AG10803 (cell line): ENCODE results near the gene DNAJC30.
"Not testable (repeated sequence)": the region's sequence is repeated elsewhere in the genome, so short reads cannot be mapped to it uniquely, and the experiment has no call there.

Experiments
- DNase-seq: peaks from one replicate; pipeline ENCODE4 v3.0.0; 2010; ENCODE audit warnings: low read depth
- H3K4me3 ChIP-seq: 2 replicates; pipeline ENCODE4 v1.5.1; 2011; ENCODE audit warnings: mild to moderate bottlenecking, low read length, control low read depth
- CTCF ChIP-seq: conservative IDR thresholded peaks from 2 replicates; pipeline ENCODE4 v1.5.1; 2011; ENCODE audit warnings: mild to moderate bottlenecking, low read length, control low read depth, inconsistent platforms

DNAJC30 gene

DNA sequence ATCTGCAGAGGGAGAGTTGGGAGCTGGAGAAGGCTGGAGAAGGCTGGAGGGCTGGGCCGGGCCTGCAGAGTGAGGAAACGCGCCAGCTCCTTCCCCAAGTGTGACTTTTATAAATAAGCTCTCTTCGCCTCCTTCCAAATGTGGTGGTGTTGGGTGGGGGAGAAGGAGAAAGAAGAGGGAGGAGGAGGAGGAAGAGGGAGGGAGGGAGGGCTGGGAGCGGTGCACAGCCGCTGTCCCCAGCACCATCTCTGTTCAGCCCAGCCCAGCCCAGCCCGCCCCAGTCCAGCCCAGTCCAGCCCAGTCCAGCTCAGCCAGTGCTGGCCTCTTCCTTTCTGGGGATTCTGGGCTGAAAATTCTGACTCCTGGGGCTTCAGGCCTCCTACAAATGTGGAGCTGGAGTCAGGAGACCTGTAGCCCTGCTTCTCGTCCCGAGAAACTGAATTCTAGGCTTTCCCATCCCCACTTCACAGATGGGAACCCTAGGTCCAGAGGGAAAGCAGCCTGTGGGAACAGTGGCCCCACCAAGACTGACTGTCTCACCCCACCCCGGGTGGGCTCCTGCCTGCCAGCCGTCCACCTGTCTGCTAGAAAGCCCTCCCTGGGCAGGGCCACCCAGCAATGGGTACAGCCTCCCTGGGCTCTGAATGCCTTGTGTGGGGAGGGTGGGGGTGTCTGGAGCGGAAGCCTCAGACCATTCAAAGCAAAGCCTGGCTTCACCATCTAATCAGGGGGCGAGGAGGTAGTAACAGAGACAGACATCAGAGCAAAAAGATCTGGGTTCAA, 34.0 kb upstream of the DNAJC30 start:
- TF ChIP-seq CTCF = no peak

DNA sequence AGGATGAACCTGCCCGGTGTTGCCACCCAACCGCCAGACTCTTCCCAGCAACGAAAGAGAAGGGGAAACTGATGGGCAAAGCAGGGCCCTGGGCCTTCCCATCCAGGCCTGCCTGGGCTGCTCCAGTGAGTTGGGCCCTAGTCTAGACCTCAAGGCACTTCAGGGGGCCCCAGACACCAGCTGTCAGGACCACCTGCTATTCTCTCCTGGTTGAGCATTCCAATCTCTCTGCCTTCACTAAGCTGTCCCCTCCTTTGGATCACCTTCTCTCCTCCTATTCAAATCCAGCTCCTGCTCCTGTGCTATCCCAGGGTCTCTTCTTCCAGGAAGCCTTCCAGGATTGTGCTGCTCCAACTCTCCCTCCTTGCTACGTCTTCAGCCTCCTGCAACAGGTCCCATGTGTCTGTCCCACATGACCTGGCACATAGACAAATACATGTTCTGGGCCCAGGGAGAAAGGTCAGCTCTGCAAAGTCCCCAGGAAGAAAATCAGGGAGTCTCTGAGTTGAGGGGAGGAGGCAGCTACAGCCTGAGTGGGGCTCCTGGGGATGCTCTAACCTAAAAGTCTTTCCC, 33.2 kb upstream of the DNAJC30 start:
- DNase-seq = no peak
- H3K4me3 ChIP-seq = no peak overlapping the region
- TF ChIP-seq CTCF = no peak

More for the DNA sequence above, 34.0 kb upstream of the DNAJC30 start:
- H3K4me3 ChIP-seq = peak overlapping the region; percentile 74
- DNase-seq = peak; percentile 42

DNA sequence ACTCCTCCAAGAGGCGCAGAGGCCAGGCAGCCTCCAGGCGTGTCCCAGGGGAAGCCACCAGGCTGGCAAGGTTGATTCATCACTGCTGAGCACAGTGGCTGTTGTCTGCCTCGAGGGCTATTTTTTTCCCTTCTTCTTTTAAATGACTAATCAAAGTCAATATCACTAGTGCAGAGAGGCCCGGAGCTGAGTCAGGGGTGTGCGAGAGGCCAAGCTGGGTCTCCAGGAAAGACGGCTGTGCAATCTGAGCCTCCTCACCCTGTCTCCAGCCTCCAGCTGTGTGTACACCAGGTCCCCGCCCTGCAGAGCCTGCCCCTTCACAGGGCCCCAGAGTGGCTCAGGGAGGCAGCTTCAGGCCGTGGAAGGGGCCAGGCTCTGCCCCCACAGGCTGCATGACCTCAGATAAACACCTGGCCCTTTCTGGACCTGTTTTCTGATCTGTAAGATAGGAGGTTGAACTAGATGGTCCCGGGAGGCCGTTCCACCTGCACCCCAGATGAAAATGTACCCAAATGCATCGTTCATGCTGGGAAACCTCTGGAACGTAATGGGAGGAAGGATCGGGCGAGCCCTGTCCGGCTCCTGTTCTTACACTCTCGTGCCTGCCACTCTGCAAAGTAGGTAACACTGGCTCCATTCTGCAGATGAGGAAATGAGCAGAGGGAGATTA, 32.5 kb upstream of the DNAJC30 start:
- peak; percentile 89 for DNase-seq
- no peak overlapping the region for H3K4me3 ChIP-seq
- TF ChIP-seq CTCF = no peak

- not testable (repeated sequence) for DNase-seq, H3K4me3 ChIP-seq
Observed at GRCh38 chr7:73713319-73713718, 30.1 kb upstream of the DNAJC30 start.

- no peak for TF ChIP-seq CTCF
- no peak overlapping the region for H3K4me3 ChIP-seq
- no peak for DNase-seq
Observed at GRCh38 chr7:73712773-73713172, 29.5 kb upstream of the DNAJC30 start.

DNA sequence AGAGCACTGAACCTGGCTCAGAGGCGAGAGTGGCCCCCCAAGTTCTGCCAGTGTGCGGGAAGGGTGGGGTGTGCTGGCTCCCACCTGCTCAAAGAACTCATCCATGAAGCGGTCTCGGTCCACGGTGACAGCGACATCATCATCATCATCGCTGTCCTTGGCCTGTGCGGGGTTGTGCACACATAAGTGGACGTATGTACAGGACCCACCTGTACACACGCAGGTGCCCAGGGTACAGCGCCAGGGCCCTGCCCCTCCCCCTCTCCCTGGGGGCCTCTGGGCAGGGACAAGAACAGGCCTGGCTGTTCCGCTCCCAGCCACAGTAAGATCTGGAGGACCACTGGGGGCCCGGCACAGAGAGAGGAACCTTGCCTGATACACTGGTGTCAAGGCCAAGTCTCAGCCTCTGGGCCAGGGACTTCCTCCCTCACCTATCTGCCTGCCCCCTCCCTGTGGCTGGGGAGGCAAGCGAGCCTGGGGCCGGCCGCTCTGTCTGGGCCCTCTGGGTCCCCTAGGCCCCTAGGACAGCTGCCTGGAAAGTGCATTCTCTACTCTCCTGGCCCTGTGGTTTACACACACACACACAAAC, 25.8 kb upstream of the DNAJC30 start:
- no peak overlapping the region for H3K4me3 ChIP-seq
- DNase-seq = no peak
- TF ChIP-seq CTCF = no peak

- no peak for TF ChIP-seq CTCF
- no peak for DNase-seq
- no peak overlapping the region for H3K4me3 ChIP-seq
Observed at GRCh38 chr7:73707045-73707631, 23.9 kb upstream of the DNAJC30 start.
